K562 (cell line): ENCODE data around the gene PRCD. TPM values are rescaled to one million over a fixed set of nuclear protein-coding genes. Genes with fewer than 3 reads are reported as not detected.
A peak's percentile ranks its signal among the peaks of the same experiment; 100 is the strongest.

Experiments used
- ATAC-seq: fragments of 200-7000 bp; cut with Tn5 transposase; 3 replicates; pipeline ENCODE4 v1.9.1; 2020; ENCODE audit warnings: moderate library complexity
- BruUV-seq: library from RNA; stranded (reverse); fragments of 400-500 nt; replicated peaks from 2 replicates; lab custom pipeline; 2021; lab: Mats Ljungman, UMichigan
- CTCF ChIA-PET: fragments of 300-600 bp; formaldehyde crosslinking; extraction: SDS; loops from one replicate; lab custom pipeline; 2021; ENCODE audit warnings: low intra/inter-chr PET ratio; lab: Yijun Ruan, JAX
- POLR2A ChIA-PET: fragments of 300-600, 350-650 bp; sonication (Branson Sonifier 250); formaldehyde crosslinking; extraction: SDS; loops from one replicate; lab custom pipeline; 2021; ENCODE audit warnings: antibody characterized with exemption, inconsistent platforms; lab: Yijun Ruan, JAX
- DNase-seq, 4 experiments: peaks; one replicate each; pipeline versions ENCODE4 v3.0.0 to v3.0.0-alpha.2; 2011 to 2018; ENCODE audit warnings: low spot score in 3 of 4, mixed read lengths in 3 of 4; ENCODE audit errors: extremely low read depth in 1 of 4
- FAIRE-seq: peaks from 2 replicates; lab custom pipeline; 2011; peaks lifted over from hg19 to GRCh38; lab: Jason Lieb, UNC
- H2AFZ ChIP-seq: 2 replicates; pipeline ENCODE4 v1.6.0; 2011; ENCODE audit warnings: low read depth, low read length, control low read depth, inconsistent platforms
- H3K27ac ChIP-seq: fragments of 200-600 bp; 3 replicates; pipeline ENCODE4 v1.8.0; 2011; ENCODE audit warnings: low read depth, mild to moderate bottlenecking, control low read depth, inconsistent platforms, low read length, moderate library complexity, mixed read lengths; ENCODE audit errors: extremely low read depth
- H3K27me3 ChIP-seq, 2 experiments: fragments of 300-600 bp in 1 of 2; 2 replicates in 1 of 2; 3 replicates in 1 of 2; pipeline versions ENCODE4 v1.6.0 to v1.8.0; 2011; ENCODE audit warnings: inconsistent platforms in 2 of 2, low read length in 2 of 2, mild to moderate bottlenecking in 1 of 2, mixed read lengths in 1 of 2, moderate library complexity in 1 of 2; ENCODE audit not compliant: control insufficient read depth in 2 of 2, insufficient read depth in 2 of 2
- H3K36me3 ChIP-seq: fragments of 300-600 bp; 3 replicates; pipeline ENCODE4 v1.8.0; 2011; ENCODE audit warnings: mild to moderate bottlenecking, low read length, inconsistent platforms; ENCODE audit not compliant: control insufficient read depth, insufficient read depth
- H3K4me1 ChIP-seq, 2 experiments: fragments of 200-600 bp in 1 of 2; replicated peaks in 1 of 2; 2 replicates in 1 of 2; 3 replicates in 1 of 2; pipeline versions ENCODE4 v1.5.1 to v1.8.0; 2011; ENCODE audit warnings: inconsistent platforms in 2 of 2, low read length in 2 of 2, mild to moderate bottlenecking in 1 of 2, mixed read lengths in 1 of 2, moderate library complexity in 1 of 2; ENCODE audit not compliant: control insufficient read depth in 2 of 2, insufficient read depth in 2 of 2
- H3K4me2 ChIP-seq: 2 replicates; pipeline ENCODE4 v1.6.1; 2011; ENCODE audit warnings: low read length, control low read depth, inconsistent platforms, mixed read lengths; ENCODE audit not compliant: insufficient read depth
- H3K4me3 ChIP-seq: fragments of 200-600 bp; sonication (generic), shearing (Covaris generic); 2 replicates; pipeline ENCODE4 v1.5.1; 2016; ENCODE audit warnings: control low read depth, inconsistent platforms
- H3K79me2 ChIP-seq: fragments of 200-600 bp; 3 replicates; pipeline ENCODE4 v1.8.0; 2011; ENCODE audit warnings: low read length, inconsistent platforms; ENCODE audit not compliant: control insufficient read depth, insufficient read depth
- H3K9ac ChIP-seq, 2 experiments: 2 replicates each; pipeline versions ENCODE4 v1.6.0 to v1.6.1; 2011; ENCODE audit warnings: low read depth in 2 of 2, low read length in 2 of 2, control low read depth in 1 of 2, inconsistent platforms in 1 of 2, mild to moderate bottlenecking in 1 of 2, mixed read lengths in 1 of 2; ENCODE audit not compliant: insufficient read depth in 1 of 2
- H3K9me1 ChIP-seq: one replicate; pipeline ENCODE4 v1.6.0; 2011; ENCODE audit warnings: inconsistent platforms, mild to moderate bottlenecking, low read length, moderate library complexity; ENCODE audit not compliant: control insufficient read depth, insufficient read depth
- H3K9me3 ChIP-seq: replicated peaks from 2 replicates; pipeline ENCODE4 v1.5.1; 2011; ENCODE audit warnings: low read depth, low read length, inconsistent platforms; ENCODE audit not compliant: control insufficient read depth, insufficient read depth
- H4K20me1 ChIP-seq: replicated peaks from 2 replicates; pipeline ENCODE4 v1.6.1; 2011; ENCODE audit warnings: low read length, inconsistent platforms, mixed read lengths; ENCODE audit not compliant: control insufficient read depth, insufficient read depth
- ATF4 ChIP-seq: fragments of 450-650 bp; formaldehyde crosslinking; IDR thresholded peaks from 2 replicates; pipeline ENCODE4 v1.4.0; 2022; ENCODE audit warnings: mild to moderate bottlenecking, moderate library complexity
- ELK1 ChIP-seq: sonication (generic); formaldehyde crosslinking; IDR thresholded peaks from 2 replicates; pipeline ENCODE4 v1.8.1; 2022; ENCODE audit warnings: missing genetic modification reagents
- ETS2 ChIP-seq: IDR thresholded peaks from 2 replicates; pipeline ENCODE4 v1.6.1; 2016; ENCODE audit warnings: borderline replicate concordance, missing genetic modification characterization, mild to moderate bottlenecking, moderate library complexity, missing compliant biosample characterization; ENCODE audit not compliant: poor library complexity, severe bottlenecking
- HMG20B ChIP-seq: fragments of 250-450 bp; sonication (Bioruptor Pico); IDR thresholded peaks from 2 replicates; pipeline ENCODE4 v1.5.0; 2021; ENCODE audit warnings: mild to moderate bottlenecking
- NFXL1 ChIP-seq: fragments of 450-650 bp; formaldehyde crosslinking; IDR thresholded peaks from 2 replicates; pipeline ENCODE4 v1.4.0; 2021; ENCODE audit warnings: mild to moderate bottlenecking
- POLR2AphosphoS5 ChIP-seq: IDR thresholded peaks from 2 replicates; pipeline ENCODE4 v1.6.1; 2011; ENCODE audit warnings: mild to moderate bottlenecking, low read depth, low read length, moderate library complexity; ENCODE audit not compliant: control insufficient read depth, insufficient read depth
- SIRT6 ChIP-seq: IDR thresholded peaks from one replicate; pipeline ENCODE4 v1.6.1; 2012; ENCODE audit warnings: low read depth, mild to moderate bottlenecking, control low read depth, inconsistent platforms, low read length, moderate library complexity
- SREBF1 ChIP-seq: fragments of 150-350 bp; IDR thresholded peaks from 2 replicates; pipeline ENCODE4 v1.6.1; 2014; ENCODE audit warnings: antibody characterized with exemption, low read depth, low read length, borderline replicate concordance
- TAF7 ChIP-seq: fragments of 450-650 bp; IDR thresholded peaks from 2 replicates; pipeline ENCODE4 v1.6.1; 2016; ENCODE audit warnings: missing genetic modification characterization, missing compliant biosample characterization
- TFAM ChIP-seq: fragments of 250-450 bp; sonication (Bioruptor Pico); conservative IDR thresholded peaks from 2 replicates; pipeline ENCODE4 v1.5.0; 2021; ENCODE audit warnings: mild to moderate bottlenecking, moderate library complexity
- THRA ChIP-seq: fragments of 450-650 bp; IDR thresholded peaks from 2 replicates; pipeline ENCODE4 v1.6.1; 2017; ENCODE audit warnings: mild to moderate bottlenecking, moderate library complexity
- TRIM28 ChIP-seq: fragments of 450-650 bp; IDR thresholded peaks from 2 replicates; pipeline ENCODE4 v1.6.1; 2017
- ZNF609 ChIP-seq: sonication (generic); formaldehyde crosslinking; IDR thresholded peaks from 2 replicates; pipeline ENCODE4 v1.8.1; 2023; ENCODE audit warnings: missing genetic modification reagents, mild to moderate bottlenecking, borderline replicate concordance
- ZNF699 ChIP-seq: fragments of 250-450 bp; sonication (Bioruptor Pico); IDR thresholded peaks from 2 replicates; pipeline ENCODE4 v1.8.0; 2021; ENCODE audit warnings: mild to moderate bottlenecking, moderate library complexity; ENCODE audit not compliant: insufficient replicate concordance
- WGBS: fragments of 100-300 bp; shearing (Covaris generic); methylation state at CpG from one replicate; pipeline ENCODE4 v1.1.6; 2016; ENCODE audit warnings: low coverage, mixed read lengths; ENCODE audit not compliant: insufficient coverage; ENCODE audit errors: missing lambda C conversion rate; 5-methylcytosine and 5-hydroxymethylcytosine counted together
- in situ Hi-C: fragments of 300-500 bp; cut with MboI; formaldehyde crosslinking; loops from 4 replicates; pipeline ENCODE4 v1.15.0; 2018; ENCODE audit warnings: inconsistent platforms, mixed read lengths
- intact Hi-C: fragments of 100-400 bp; cut with micrococcal nuclease; formaldehyde crosslinking; loops from 2 replicates; pipeline ENCODE4 v1.14.2; 2022
- polyA plus RNA-seq, 8 experiments: library from polyadenylated mRNA; depleted of rRNA in 4 of 8; stranded (reverse) in 5 of 8; unstranded in 3 of 8; fragments of >200 nt; fragmentation: Nextera tagmentation in 2 of 8; fragmentation: Illumina TruSeq in 1 of 8; extraction: Ambion mirVana in 2 of 8; extraction: Trizol in 1 of 8; gene quantifications; 2 replicates each; pipeline versions ENCODE4 v1.2.1 to v1.2.3, GENCODE V29; 2011 to 2014; ENCODE audit warnings: inconsistent platforms in 1 of 8, missing spikeins in 1 of 8
- total RNA-seq, 7 experiments: library from RNA; depleted of rRNA in 6 of 7; stranded (reverse); fragments of >200 nt in 6 of 7; fragmentation: Illumina TruSeq in 2 of 7; extraction: Trizol in 2 of 7; gene quantifications; 2 replicates each; pipeline versions ENCODE4 v1.2.1 to v1.2.3, GENCODE V29; 2011 to 2021; ENCODE audit warnings: low replicate concordance in 1 of 7

Gene PRCD
- total and polyA plus RNA-seq, 9 of the 15 experiments (the other 6 are each of a cell fraction or from before 2014, with no cell fraction given): 0.20 to 0.25 (median 0.21) TPM; not detected in 6

- no peaks in the 10 kb centered on the region; the same call in 2 of the 3 replicates for H3K79me2 ChIP-seq
- ATAC-seq: no peak
- TF ChIP-seq POLR2AphosphoS5 (no peak), ZNF699 (CRISPR knock-in tag) (no peak), ZNF609 (CRISPR knock-in tag) (no peak), SREBF1 (no peak), THRA (no peak), TAF7 (tag) (no peak), SIRT6 (no peak), ETS2 (tag) (no peak), TFAM (CRISPR knock-in tag) (no peak), ATF4 (CRISPR knock-in tag) (no peak), HMG20B (CRISPR knock-in tag) (no peak), TRIM28 (no peak), ELK1 (no peak), NFXL1 (CRISPR knock-in tag) (no peak)
Observed at GRCh38 chr17:76490112-76490710, 49.6 kb upstream of the PRCD start.

More at GRCh38 chr17:76490112-76490710, 49.6 kb upstream of the PRCD start:
- in situ Hi-C loops: no loop called here
- Histone ChIP-seq H3K9me3 (no peaks in the 10 kb centered on the region), H3K4me2 (no peak overlapping the region), H3K4me1 (peaks cover 9 to 40% of the 10 kb centered on the region in 2 experiments; a peak in 4 of 5 replicates), H3K27me3 (peaks cover 0 to 10% of the 10 kb centered on the region in 2 experiments; a peak in 2 of 5 replicates), H3K4me3 (no peak overlapping the region), H3K9me1 (no peaks in the 10 kb centered on the region), H4K20me1 (0 out of 2 replicates have a peak, but pooled peaks cover 3% of the 10 kb centered on the region), H3K36me3 (no peaks in the 10 kb centered on the region), H2AFZ (no peak overlapping the region), H3K27ac (no peak overlapping the region), H3K9ac (peak overlapping the region in 1 of 2 experiments; percentile 48; a peak in 1 of 4 replicates)
- CTCF ChIA-PET: no interaction called here
- WGBS: 52% methylated on average over 10 of the region's 10 CpGs
- no TSS peak for BruUV-seq
- FAIRE-seq (no peak), DNase-seq (no peak)
- POLR2A ChIA-PET: interaction anchor here (0.6 to 1.4 kb wide), 6 partner anchors 9 to 246 kb away, joined by 3 to 7 read pairs (median 4); no protein-coding TSS in a partner anchor
- intact Hi-C loops: no loop called here
